OCI-LY1 (cell line): Measurements from ENCODE around the gene BHLHE40.

Source experiments
- H2AFZ ChIP-seq: fragments of 200-600 bp; sonication (generic), shearing (Covaris generic); 2 replicates; pipeline ENCODE4 v1.6.0; 2014; ENCODE audit warnings: antibody characterized with exemption, mild to moderate bottlenecking, low read length
- H3F3A ChIP-seq: fragments of 200-600 bp; sonication (generic), shearing (Covaris generic); 2 replicates; pipeline ENCODE4 v1.6.0; 2014; ENCODE audit warnings: mild to moderate bottlenecking, antibody characterized with exemption, low read length, moderate library complexity; ENCODE audit not compliant: insufficient read depth
- H3K27ac ChIP-seq: fragments of 200-600 bp; sonication (generic); 2 replicates; pipeline ENCODE4 v1.5.1; 2014; ENCODE audit warnings: low read length, mixed run types, mild to moderate bottlenecking, low read depth; ENCODE audit not compliant: poor library complexity, severe bottlenecking
- H3K27me3 ChIP-seq: fragments of 200-600 bp; sonication (generic); 2 replicates; pipeline ENCODE4 v1.6.0; 2014; ENCODE audit warnings: antibody characterized with exemption, mild to moderate bottlenecking, low read length, moderate library complexity; ENCODE audit not compliant: insufficient read depth
- H3K36me3 ChIP-seq: fragments of 200-600 bp; sonication (generic); 2 replicates; pipeline ENCODE4 v1.6.1; 2014; ENCODE audit warnings: mild to moderate bottlenecking, antibody characterized with exemption, low read length, moderate library complexity, mixed read lengths; ENCODE audit not compliant: insufficient read depth
- H3K4me1 ChIP-seq: fragments of 200-600 bp; sonication (generic); 2 replicates; pipeline ENCODE4 v1.5.1; 2014; ENCODE audit warnings: mild to moderate bottlenecking, low read length, moderate library complexity; ENCODE audit not compliant: insufficient read depth, severe bottlenecking
- H3K4me2 ChIP-seq: fragments of 200-600 bp; sonication (generic), shearing (Covaris generic); 2 replicates; pipeline ENCODE4 v1.6.1; 2014; ENCODE audit warnings: low read length
- H3K4me3 ChIP-seq: fragments of 200-600 bp; sonication (generic); 2 replicates; pipeline ENCODE4 v1.5.1; 2014; ENCODE audit warnings: low read length, low read depth, mild to moderate bottlenecking, mixed read lengths; ENCODE audit not compliant: poor library complexity, severe bottlenecking
- H3K79me2 ChIP-seq: fragments of 200-600 bp; shearing (Covaris generic); 2 replicates; pipeline ENCODE4 v1.6.1; 2016; ENCODE audit warnings: mixed run types, low read length, mixed read lengths; ENCODE audit not compliant: insufficient read depth
- H3K9ac ChIP-seq: fragments of 200-600 bp; sonication (generic), shearing (Covaris generic); 2 replicates; pipeline ENCODE4 v1.6.1; 2014; ENCODE audit warnings: mild to moderate bottlenecking, low read length, mixed read lengths
- H3K9me2 ChIP-seq: fragments of 200-600 bp; sonication (generic), shearing (Covaris generic); 2 replicates; pipeline ENCODE4 v1.6.1; 2014; ENCODE audit warnings: low read depth, mild to moderate bottlenecking, low read length, mixed read lengths
- H3K9me3 ChIP-seq: fragments of 200-600 bp; shearing (Covaris generic); 2 replicates; pipeline ENCODE4 v1.6.1; 2014; ENCODE audit warnings: low read length, mixed read lengths
- H4K20me1 ChIP-seq: fragments of 200-600 bp; sonication (generic), shearing (Covaris generic); 2 replicates; pipeline ENCODE4 v1.6.0; 2016; ENCODE audit warnings: mild to moderate bottlenecking, low read length; ENCODE audit not compliant: insufficient read depth
- CTCF ChIP-seq: fragments of 200-600 bp; sonication (generic), shearing (Covaris generic); IDR thresholded peaks from 2 replicates; pipeline ENCODE4 v1.5.1; 2017; ENCODE audit warnings: mild to moderate bottlenecking, antibody characterized with exemption, low read length, moderate library complexity, mixed read lengths
- EZH2 ChIP-seq: fragments of 200-600 bp; sonication (generic), shearing (Covaris generic); IDR thresholded peaks from 2 replicates; pipeline ENCODE4 v1.8.0; 2017; ENCODE audit warnings: borderline replicate concordance, mixed run types, mild to moderate bottlenecking, antibody characterized with exemption, low read length, moderate library complexity, mixed read lengths

The BHLHE40 gene

GRCh38 chr3:4993276-4994143, 14.3 kb downstream of the BHLHE40 start:
- no peaks in the 10 kb centered on the region for H3K9me2 ChIP-seq
- no peaks in the 10 kb centered on the region for H4K20me1 ChIP-seq
- no peaks in the 10 kb centered on the region for H3K9me3 ChIP-seq
- TF ChIP-seq CTCF (no peak), EZH2 (no peak)
- no peak overlapping the region for H3K9ac ChIP-seq
- no peaks in the 10 kb centered on the region for H3K4me1 ChIP-seq
- no peak overlapping the region for H3K4me3 ChIP-seq
- no peak overlapping the region for H3K27ac ChIP-seq
- no peaks in the 10 kb centered on the region for H3F3A ChIP-seq
- H3K4me2 ChIP-seq, result no peak overlapping the region
- H3K79me2 ChIP-seq, result no peaks in the 10 kb centered on the region
- H2AFZ ChIP-seq, result no peak overlapping the region
- H3K27me3 ChIP-seq, result no peaks in the 10 kb centered on the region
- H3K36me3 ChIP-seq, result no peaks in the 10 kb centered on the region

- H3K27ac ChIP-seq, result no peak overlapping the region
- H3K9ac ChIP-seq, result no peak overlapping the region
Observed at GRCh38 chr3:4994144-4994730, 15.0 kb downstream of the BHLHE40 start.

GRCh38 chr3:4994823-4995499, 15.7 kb downstream of the BHLHE40 start:
- Histone ChIP-seq H3F3A (no peaks in the 10 kb centered on the region), H3K9ac (no peak overlapping the region), H3K4me3 (no peak overlapping the region), H3K79me2 (no peaks in the 10 kb centered on the region), H3K27me3 (no peaks in the 10 kb centered on the region), H4K20me1 (no peaks in the 10 kb centered on the region), H3K9me2 (no peaks in the 10 kb centered on the region), H3K27ac (no peak overlapping the region), H3K4me1 (no peaks in the 10 kb centered on the region), H3K4me2 (no peak overlapping the region), H2AFZ (no peak overlapping the region), H3K9me3 (no peaks in the 10 kb centered on the region), H3K36me3 (no peaks in the 10 kb centered on the region)
- TF ChIP-seq CTCF (no peak), EZH2 (no peak)

More at GRCh38 chr3:4994144-4994730, 15.0 kb downstream of the BHLHE40 start:
- no peak overlapping the region for H2AFZ ChIP-seq
- no peaks in the 10 kb centered on the region for H4K20me1 ChIP-seq
- H3K27me3 ChIP-seq, result no peaks in the 10 kb centered on the region
- no peaks in the 10 kb centered on the region for H3F3A ChIP-seq
- no peaks in the 10 kb centered on the region for H3K79me2 ChIP-seq
- TF ChIP-seq CTCF (no peak), EZH2 (no peak)
- no peaks in the 10 kb centered on the region for H3K36me3 ChIP-seq
- H3K9me2 ChIP-seq, result no peaks in the 10 kb centered on the region
- no peaks in the 10 kb centered on the region for H3K9me3 ChIP-seq
- no peak overlapping the region for H3K4me3 ChIP-seq
- no peak overlapping the region for H3K4me2 ChIP-seq
- H3K4me1 ChIP-seq, result no peaks in the 10 kb centered on the region
